Frontal cortex (tissue), 4 donors: ENCODE results near the gene ARID4B. TPM values are rescaled to one million over a fixed set of nuclear protein-coding genes. Genes with fewer than 3 reads are reported as not detected.
"Not testable (repeated sequence)": the region's sequence is repeated elsewhere in the genome, so short reads cannot be mapped to it uniquely, and the experiment has no call there.

Source experiments
- DNase-seq, 2 donors: peaks; one replicate each; pipeline ENCODE4 v3.0.0; 2012; ENCODE audit warnings: low spot score in 2 of 2
- FAIRE-seq: peaks from 2 replicates; lab custom pipeline; 2012; peaks lifted over from hg19 to GRCh38; lab: Jason Lieb, UNC
- total RNA-seq: library from RNA; depleted of rRNA; stranded (reverse); fragments of >200 nt; gene quantifications from one replicate; pipeline ENCODE4 v1.2.3, GENCODE V29; 2014
- donor health status: control.
- donor health status: control.
- donor health status: control.

ARID4B gene
- total RNA-seq, 1 donor from 2014 or later: 92.9 TPM

- DNase-seq (no peak), FAIRE-seq (no peak)
Observed at GRCh38 chr1:235181561-235182245, 146.3 kb downstream of the ARID4B start.

GRCh38 chr1:235180916-235181460 is 147.0 kb downstream of the ARID4B start:
- DNase-seq (no peak), FAIRE-seq (no peak)

- no peak for FAIRE-seq
Observed at GRCh38 chr1:235176486-235176885, 151.5 kb downstream of the ARID4B start.

DNA sequence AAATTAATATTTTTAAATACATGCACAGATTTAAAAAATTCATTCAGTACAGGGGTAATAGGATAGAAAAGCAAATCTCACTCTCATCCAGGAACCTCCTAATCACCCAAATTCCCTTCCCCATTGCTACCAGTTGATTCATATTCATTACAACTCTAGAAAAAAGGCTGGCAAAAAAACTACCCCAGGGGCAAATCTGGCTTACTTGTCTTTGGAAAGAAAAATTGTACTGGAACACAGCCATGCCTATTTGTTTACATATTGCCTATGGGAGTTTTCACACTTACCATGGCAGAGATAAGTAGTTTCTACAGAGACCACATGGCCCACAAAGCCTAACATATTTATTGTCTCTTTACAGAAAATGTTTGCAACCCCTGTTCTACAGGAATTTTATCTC is 158.0 kb downstream of the ARID4B start:
- DNase-seq: no peak
- no peak for FAIRE-seq

More at GRCh38 chr1:235176486-235176885, 151.5 kb downstream of the ARID4B start:
- no peak for DNase-seq

DNA sequence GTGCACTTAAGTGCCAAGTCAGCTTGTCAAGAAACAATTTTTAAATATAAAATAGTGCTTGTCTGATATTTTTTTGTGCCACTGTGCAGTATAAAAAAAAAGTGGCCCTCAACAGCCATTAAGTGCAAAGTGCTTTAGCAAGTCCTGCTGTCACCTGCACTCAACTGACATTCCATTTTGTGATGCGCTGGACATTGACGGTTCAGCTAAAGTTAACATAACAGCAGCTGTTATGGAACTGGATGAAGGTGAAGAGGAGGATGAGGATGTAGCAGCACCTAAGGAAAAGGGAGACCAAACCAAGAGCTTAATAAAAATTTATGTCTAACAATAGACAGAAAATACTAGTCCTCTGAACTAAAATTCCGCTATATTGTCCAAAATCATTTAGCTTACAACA is 159.6 kb downstream of the ARID4B start:
- DNase-seq (no peak), FAIRE-seq (no peak)

DNA sequence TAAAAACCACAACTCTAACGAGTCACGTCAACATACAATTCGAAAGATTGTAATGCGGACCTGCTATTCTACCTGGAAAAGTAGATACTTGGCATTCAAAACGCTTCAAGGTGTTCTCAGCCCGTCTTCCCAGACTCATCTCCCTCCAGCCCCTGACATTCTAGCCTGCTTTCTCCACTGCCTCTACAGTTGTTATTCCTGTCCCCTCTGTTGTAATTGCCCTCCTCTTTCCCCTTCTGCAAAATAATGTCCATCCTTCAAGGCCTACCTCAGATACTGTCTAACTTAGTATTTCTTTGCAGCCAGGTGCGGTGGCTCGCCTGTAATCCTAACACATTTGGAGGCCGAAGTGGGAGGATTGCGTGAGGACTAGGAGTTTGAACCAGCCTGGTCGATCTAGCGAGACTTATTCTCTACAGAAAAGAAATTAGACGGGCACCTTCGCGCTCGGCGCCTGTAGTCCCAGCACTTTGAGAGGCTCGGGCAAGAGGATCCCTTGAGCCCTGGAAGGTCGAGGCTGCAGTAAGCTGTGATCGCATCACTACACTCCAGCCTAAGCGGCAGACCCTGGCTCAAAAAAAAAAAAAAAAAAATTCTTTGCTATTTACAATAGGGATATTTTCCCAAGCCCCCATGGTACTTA is 166.2 kb downstream of the ARID4B start:
- DNase-seq: no peak
- no peak for FAIRE-seq

DNA sequence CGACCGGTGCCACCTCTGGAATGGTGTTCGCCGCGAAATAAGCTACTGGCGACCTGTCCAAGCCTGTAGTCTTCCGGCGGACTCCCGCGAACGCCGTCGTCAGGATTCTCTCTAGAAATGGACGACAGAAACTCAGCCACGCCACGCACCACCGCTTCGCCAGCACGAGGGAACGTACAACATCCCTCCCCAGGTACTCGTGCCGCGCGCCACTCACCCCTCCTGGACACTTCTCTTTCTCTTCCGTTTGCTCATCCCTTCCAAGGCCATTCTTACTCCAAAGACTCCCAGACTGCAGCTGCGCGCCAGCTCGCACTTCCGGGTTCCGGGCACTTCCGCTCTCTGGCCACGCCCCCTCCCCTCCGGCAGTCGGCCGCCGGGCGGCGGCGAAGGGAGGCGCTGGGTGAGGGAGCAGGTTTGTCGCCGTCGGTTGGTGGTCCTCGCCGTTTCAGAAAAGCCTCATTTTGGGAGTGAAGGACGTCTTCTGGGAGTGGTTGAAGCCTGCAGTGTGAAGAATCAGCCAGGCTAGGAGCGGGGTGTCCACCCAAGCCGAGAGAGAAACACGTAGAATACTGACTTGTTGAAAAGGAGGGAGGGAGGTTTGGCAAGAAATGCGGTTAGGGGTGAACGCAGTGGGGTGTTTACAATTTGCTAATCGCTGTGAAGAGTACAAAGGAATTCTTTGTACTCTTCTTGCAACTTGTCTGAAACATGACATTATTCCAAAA is 166.9 kb downstream of the ARID4B start, which contains the start of gene RBM34:
Gene RBM34 (minus strand): TSS at position 294 of the 728 bp plus-strand sequence. CDS start 24 bp downstream, at position 270.
- no peak for FAIRE-seq
- peak; percentile 79 to 89 for DNase-seq

GRCh38 chr1:235160383-235160956 is 167.5 kb downstream of the ARID4B start:
- no peak for DNase-seq
- FAIRE-seq: no peak

- not testable (repeated sequence) for FAIRE-seq, DNase-seq
Observed at GRCh38 chr1:235159930-235160329, 168.0 kb downstream of the ARID4B start.

- not testable (repeated sequence) for FAIRE-seq, DNase-seq
Observed at GRCh38 chr1:235159284-235159683, 168.7 kb downstream of the ARID4B start.

DNA sequence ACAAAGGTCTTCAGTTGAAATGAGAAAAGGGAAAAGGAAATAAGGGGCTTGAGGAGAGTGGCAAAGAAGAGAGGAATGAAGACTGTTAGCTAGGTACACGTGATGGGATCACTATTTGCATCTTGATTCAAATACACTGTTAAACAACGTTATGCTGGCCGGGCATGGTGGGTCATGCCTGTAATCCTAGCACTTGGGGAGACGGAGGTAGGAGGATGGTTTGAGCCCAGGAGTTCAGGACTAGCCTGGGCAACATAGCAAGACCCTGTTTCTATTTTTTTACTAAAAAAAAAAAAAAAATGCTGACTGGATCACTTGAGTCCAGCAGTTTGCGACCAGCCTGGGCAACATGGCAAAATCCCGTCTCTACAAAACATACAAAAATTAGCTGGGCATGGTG is 169.3 kb downstream of the ARID4B start:
- FAIRE-seq (no peak), DNase-seq (no peak)

- DNase-seq: no peak
- FAIRE-seq: no peak
Observed at GRCh38 chr1:235157150-235157549, 170.8 kb downstream of the ARID4B start.

DNA sequence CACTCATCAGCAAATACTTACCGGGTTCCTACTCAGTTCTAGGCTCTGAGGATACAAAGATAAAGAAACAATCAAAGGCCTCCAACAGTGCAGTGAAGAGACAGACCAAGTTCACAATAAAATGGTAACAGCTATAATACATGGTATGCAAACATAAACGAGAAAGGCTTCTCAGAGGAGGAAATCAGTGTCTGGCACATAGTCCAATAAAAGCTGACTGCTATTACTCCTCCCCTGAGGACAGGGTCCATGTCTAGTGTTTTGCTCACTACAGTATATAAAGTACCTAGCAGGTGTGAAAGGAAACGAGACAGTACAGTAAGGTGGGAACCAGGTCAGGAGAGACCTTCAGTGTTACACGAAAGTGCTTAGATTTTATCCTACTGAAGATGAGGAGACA is 171.2 kb downstream of the ARID4B start:
- no peak for FAIRE-seq
- no peak for DNase-seq

GRCh38 chr1:235156265-235156664 is 171.7 kb downstream of the ARID4B start:
- no peak for FAIRE-seq
- no peak for DNase-seq

- DNase-seq (no peak), FAIRE-seq (no peak)
Observed at GRCh38 chr1:235152235-235152634, 175.7 kb downstream of the ARID4B start.

DNA sequence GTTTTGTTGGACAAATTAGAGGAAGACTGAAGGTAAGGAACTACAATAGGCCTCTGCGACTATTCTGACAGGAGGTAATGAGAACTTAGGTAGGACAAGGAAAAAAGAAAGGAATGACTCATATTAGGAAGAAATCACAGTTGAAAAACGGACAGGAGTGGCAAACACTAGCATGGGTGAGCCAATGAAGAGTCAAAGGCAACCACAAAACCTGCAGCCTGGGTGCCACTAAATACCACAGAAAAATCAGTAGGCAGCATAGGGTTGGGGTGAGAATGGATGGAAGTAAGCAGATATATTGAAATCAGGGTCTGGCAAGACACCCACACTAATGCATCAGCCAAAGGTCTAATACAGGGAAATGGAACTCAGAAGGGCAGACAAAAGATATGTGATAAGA is 176.9 kb downstream of the ARID4B start:
- no peak for FAIRE-seq
- no peak for DNase-seq

DNA sequence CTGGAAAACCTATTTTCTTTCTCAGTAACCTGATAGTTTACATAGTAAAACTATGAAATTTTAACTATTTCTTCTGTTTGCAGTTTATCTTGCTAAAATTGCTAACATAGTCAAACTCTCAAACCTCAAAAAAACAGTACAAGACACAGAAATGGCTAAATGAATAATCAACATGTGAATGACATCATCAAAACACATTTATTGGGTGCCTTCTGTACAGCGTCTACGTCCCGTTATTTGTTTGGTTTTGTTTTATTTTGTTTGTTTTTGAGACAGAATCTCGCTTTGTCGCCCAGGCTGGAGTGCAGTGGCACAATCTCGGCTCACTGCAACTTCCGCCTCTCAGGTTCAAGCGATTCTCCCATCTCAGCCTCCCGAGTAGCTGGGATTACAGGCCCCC is 178.2 kb downstream of the ARID4B start:
- no peak for FAIRE-seq
- DNase-seq: no peak

- DNase-seq: no peak
- no peak for FAIRE-seq
Observed at GRCh38 chr1:235147269-235147668, 180.7 kb downstream of the ARID4B start.

DNA sequence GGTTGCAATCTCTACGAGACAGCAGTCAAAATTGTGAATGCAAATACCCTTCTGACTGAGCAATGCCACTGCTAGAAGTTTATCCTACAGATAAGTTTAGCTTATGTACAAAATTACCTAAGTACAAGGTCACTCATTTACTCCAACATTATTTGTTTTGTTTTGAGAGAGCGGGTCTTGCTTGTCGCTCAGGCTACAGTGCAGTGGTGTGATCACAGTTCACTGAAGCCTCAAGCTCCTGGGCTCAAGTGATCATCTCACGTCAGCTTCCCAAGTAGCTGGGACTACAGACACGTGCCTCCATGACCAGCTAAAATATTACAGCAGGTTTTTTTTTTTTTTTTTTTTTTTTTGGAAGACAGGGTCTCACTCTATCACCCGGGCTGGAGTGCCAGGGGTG is 182.3 kb downstream of the ARID4B start:
- FAIRE-seq (no peak), DNase-seq (no peak)

DNA sequence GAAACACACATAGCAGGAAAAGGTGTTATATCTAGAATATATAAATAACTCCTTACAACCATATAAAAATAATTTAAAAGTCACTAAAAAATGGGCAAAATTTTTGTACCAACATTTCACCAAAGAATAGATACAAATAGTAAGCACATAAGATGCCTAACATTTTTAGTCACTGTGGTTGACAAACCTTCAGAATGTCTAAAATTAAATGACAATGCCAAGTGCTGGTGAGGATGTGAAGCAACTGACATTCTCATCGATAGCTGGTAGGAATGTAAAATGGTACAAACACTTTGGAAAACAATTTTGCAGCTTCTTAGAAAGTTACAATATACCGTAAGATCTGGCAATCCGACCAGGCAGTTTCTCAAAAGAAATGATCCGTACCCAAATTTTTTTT is 185.0 kb downstream of the ARID4B start:
- FAIRE-seq: no peak
- no peak for DNase-seq
